SKM-1 treated with dmso at 0.1 percent for 144 hours (cell line): ENCODE data around the gene ASB18.
"Not testable (repeated sequence)": the region's sequence is repeated elsewhere in the genome, so short reads cannot be mapped to it uniquely, and the experiment has no call there.

Experiments used
- DNase-seq: peaks from one replicate; lab custom pipeline; 2025; ENCODE audit not compliant: unreplicated experiment; lab: John Stamatoyannopoulos, UW

ASB18 gene

GRCh38 chr2:236264256-236264655, at the start of gene ASB18:
TSS of gene ASB18 (minus strand) at chr2:236264406. CDS start at chr2:236264345, 61 bp downstream.
- DNase-seq = no peak

- no peak for DNase-seq
Observed at GRCh38 chr2:236311286-236311685, 47.1 kb upstream of the ASB18 start.

GRCh38 chr2:236309669-236310029, 45.4 kb upstream of the ASB18 start:
- DNase-seq = peak; percentile 2

GRCh38 chr2:236308855-236309668, 44.9 kb upstream of the ASB18 start:
- DNase-seq = no peak

GRCh38 chr2:236307641-236308040, 43.4 kb upstream of the ASB18 start:
- no peak for DNase-seq

GRCh38 chr2:236306825-236307540, 42.8 kb upstream of the ASB18 start:
- no peak for DNase-seq

GRCh38 chr2:236305964-236306605, 41.9 kb upstream of the ASB18 start:
- no peak for DNase-seq

GRCh38 chr2:236305531-236305930, 41.3 kb upstream of the ASB18 start:
- DNase-seq = no peak

GRCh38 chr2:236303935-236304334, 39.7 kb upstream of the ASB18 start:
- DNase-seq = no peak

- no peak for DNase-seq
Observed at GRCh38 chr2:236302555-236302954, 38.3 kb upstream of the ASB18 start.

GRCh38 chr2:236298924-236299475, 34.8 kb upstream of the ASB18 start:
- DNase-seq = no peak

GRCh38 chr2:236295481-236295880, 31.3 kb upstream of the ASB18 start:
- DNase-seq = no peak

GRCh38 chr2:236294647-236295046, 30.4 kb upstream of the ASB18 start:
- DNase-seq = no peak

- no peak for DNase-seq
Observed at GRCh38 chr2:236293241-236293810, 29.1 kb upstream of the ASB18 start.

- no peak for DNase-seq
Observed at GRCh38 chr2:236291911-236292310, 27.7 kb upstream of the ASB18 start.

GRCh38 chr2:236291476-236291875, 27.3 kb upstream of the ASB18 start:
- no peak for DNase-seq

- DNase-seq = no peak
Observed at GRCh38 chr2:236290742-236291425, 26.7 kb upstream of the ASB18 start.

- no peak for DNase-seq
Observed at GRCh38 chr2:236289766-236290462, 25.7 kb upstream of the ASB18 start.

- not testable (repeated sequence) for DNase-seq
Observed at GRCh38 chr2:236288373-236288772, 24.2 kb upstream of the ASB18 start.

- DNase-seq = no peak
Observed at GRCh38 chr2:236287656-236288055, 23.4 kb upstream of the ASB18 start.
